HG03175 (cell line): ENCODE data around the gene LRPAP1.
"Not testable (repeated sequence)": the region's sequence is repeated elsewhere in the genome, so short reads cannot be mapped to it uniquely, and the experiment has no call there.

Experiments
- ATAC-seq: cut with Tn5 transposase; IDR thresholded peaks from one replicate; pipeline ENCODE4 v1.9.1; 2021; ENCODE audit warnings: mild to moderate bottlenecking, moderate library complexity; ENCODE audit not compliant: unreplicated experiment

The LRPAP1 gene, protein sequence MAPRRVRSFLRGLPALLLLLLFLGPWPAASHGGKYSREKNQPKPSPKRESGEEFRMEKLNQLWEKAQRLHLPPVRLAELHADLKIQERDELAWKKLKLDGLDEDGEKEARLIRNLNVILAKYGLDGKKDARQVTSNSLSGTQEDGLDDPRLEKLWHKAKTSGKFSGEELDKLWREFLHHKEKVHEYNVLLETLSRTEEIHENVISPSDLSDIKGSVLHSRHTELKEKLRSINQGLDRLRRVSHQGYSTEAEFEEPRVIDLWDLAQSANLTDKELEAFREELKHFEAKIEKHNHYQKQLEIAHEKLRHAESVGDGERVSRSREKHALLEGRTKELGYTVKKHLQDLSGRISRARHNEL

GRCh38 chr4:3531879-3532750 lies at the start of gene LRPAP1:
Gene LRPAP1, minus strand, starts transcription at chr4:3532422. Its CDS starts 10 bp downstream, at chr4:3532412.
- peak; percentile 85 for ATAC-seq

- ATAC-seq, result not testable (repeated sequence)
Measured at GRCh38 chr4:3581334-3582090, 49.3 kb upstream of the LRPAP1 start.

DNA sequence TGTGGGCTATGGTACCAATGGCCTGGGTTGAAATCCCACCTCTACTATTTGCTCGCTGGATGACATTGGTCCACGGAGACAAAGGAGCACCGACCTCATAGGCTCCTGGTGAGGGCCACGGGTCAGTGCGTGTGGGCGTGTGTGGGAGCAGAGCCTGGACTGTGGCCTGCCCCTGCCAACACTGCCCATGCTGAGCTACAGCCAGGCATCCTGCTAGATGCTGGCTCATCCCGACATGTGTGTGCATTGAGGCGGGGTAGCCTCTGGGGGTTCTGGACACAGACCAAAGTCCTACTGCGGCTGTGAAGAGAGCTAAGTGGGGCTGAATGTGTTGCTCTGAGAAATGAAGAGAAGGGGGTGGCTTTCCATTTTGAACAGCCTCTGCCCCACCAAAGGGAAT lies 48.6 kb upstream of the LRPAP1 start:
- ATAC-seq, result not testable (repeated sequence)

DNA sequence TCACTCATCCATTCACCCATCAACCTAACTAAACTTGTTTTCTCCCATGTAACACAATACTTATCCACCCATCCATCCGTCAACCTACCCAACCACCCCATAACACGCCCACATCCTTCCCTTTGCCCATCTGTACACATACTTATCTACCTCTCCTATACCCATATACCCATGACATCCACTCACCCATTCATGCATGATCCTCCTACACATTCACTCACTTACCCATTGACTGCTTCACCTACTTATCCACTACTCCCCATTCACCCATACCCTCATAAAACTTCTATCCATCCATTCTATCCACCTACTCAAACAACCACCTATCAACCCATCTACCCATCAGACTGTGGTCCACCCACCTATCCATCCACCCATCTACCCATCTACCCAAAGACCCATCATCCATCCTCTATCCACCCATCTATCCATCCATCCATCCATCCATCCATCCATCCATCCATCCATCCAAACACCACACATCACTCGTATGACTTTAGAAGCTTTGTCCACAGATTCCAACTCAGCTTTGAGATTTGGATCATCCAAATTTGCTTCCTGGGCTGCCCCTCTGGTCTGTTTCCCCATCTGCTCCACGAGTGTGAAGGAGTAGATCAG lies 46.4 kb upstream of the LRPAP1 start:
- not testable (repeated sequence) for ATAC-seq

DNA sequence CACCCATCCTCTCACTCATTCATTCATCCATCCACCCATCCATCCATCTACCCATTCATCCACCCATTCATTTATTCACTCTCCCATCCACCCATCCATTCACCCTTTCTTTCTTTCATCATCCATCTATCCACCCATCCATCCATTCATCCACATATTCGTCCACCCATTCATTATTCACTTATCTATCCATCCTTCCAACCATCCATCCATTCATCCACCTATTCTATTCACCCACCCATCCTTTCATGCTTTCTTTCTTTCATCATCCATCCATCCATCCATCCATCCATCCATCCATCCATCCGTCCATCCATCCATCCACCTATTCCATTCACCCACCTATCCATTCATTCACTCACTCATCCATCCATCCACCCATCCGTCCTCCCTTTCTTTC lies 45.8 kb upstream of the LRPAP1 start:
- ATAC-seq, result not testable (repeated sequence)

DNA sequence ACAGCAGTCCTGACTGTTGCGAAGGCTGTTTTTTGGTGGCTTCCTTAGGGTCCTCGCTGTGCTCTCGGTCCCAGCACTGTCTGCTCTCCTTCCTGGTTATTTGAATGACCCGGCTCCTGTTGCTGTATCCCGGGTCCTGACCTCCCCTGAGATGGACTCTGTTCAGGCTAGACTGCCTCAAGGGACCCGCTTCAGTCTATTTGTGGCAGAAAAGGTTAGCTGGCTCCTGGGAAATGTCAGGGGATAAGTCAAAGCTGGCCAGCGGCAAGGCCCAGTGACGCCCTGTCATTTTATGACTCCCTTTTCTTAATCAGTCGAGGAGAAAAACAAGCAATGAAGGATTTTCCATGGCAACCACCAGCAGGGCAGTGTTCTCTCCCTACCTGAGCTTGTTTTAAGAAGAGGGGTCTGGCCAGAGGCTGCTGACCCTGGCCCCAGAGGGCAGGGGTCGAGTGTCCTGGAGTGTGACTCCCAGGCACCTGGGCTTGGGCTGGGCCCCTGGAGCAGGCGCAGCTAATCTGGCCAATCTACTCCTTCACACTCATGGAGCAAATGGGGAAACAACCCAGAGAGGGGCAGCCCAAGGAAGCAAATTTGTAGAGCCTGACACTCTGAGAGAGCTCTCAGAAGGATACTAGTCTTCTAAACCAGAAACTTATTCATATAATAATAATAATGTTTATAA lies 45.1 kb upstream of the LRPAP1 start:
- not testable (repeated sequence) for ATAC-seq

GRCh38 chr4:3576533-3577207 lies 44.4 kb upstream of the LRPAP1 start:
- not testable (repeated sequence) for ATAC-seq

GRCh38 chr4:3575426-3576369 lies 43.5 kb upstream of the LRPAP1 start:
- ATAC-seq, result not testable (repeated sequence)

DNA sequence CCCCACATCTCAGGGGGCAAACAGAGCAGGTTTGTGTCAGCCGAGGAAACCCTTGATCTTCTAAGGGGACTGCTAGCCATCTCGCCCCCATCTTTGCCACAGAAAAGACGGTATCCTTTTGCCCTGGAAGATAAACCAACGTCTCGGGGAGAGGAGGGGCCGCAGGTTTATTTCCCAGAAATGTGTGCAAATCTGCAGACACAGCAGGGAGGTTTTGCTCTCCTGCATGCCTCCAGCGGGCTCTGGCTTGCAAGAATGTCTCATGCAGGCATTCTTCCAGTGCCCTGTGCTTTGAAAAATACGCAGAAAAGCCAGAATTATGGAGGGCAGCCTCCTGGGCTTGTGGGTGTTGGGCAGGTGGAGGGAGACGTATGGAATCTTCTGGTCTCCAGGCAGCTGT lies 42.6 kb upstream of the LRPAP1 start:
- ATAC-seq, result not testable (repeated sequence)

GRCh38 chr4:3574346-3574745 lies 42.1 kb upstream of the LRPAP1 start:
- not testable (repeated sequence) for ATAC-seq

GRCh38 chr4:3573131-3573530 lies 40.9 kb upstream of the LRPAP1 start:
- no peak for ATAC-seq

DNA sequence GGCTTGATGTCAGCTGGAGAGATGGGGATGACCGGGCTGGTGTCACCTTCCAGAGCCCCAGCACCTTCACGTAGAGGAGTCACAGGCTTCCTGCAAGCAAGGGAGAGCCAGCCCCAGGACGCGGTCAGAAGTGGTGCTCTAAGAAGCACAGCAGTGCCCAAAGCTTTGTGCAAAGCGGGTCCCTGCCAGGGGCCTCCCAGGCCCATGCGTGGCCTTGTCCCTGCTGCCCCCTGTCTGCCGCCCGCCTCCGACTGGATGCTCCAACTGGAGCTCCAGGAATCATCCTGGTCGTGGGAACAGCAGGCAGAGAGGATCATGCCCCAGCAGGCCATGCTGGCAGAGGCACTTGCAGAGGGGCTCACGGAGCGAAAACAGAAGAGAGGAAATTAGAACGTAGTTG lies 40.1 kb upstream of the LRPAP1 start:
- no peak for ATAC-seq

- ATAC-seq, result no peak
Measured at GRCh38 chr4:3571921-3572320, 39.7 kb upstream of the LRPAP1 start.

DNA sequence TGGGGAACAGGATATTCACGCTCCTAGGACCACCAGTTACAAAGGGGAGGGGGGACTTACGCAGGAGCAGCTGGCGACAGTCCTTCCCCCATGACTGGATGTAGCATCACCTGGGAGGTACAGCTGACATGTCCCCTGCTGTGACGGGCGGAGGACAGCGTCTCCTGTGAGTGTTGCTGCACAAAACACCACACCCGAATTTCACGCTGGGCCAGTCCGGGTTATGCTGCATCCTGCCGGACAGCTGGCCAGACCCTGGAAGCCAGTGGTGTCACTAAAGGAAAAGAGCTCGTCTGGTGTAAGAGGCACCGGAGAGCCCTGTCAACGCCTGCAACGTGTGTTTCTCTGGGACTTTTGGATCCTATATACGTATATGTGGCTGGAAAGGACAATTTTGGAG lies 38.7 kb upstream of the LRPAP1 start:
- ATAC-seq, result not testable (repeated sequence)

GRCh38 chr4:3569611-3570010 lies 37.4 kb upstream of the LRPAP1 start:
- ATAC-seq, result not testable (repeated sequence)

- ATAC-seq, result not testable (repeated sequence)
Measured at GRCh38 chr4:3566701-3567100, 34.5 kb upstream of the LRPAP1 start.

DNA sequence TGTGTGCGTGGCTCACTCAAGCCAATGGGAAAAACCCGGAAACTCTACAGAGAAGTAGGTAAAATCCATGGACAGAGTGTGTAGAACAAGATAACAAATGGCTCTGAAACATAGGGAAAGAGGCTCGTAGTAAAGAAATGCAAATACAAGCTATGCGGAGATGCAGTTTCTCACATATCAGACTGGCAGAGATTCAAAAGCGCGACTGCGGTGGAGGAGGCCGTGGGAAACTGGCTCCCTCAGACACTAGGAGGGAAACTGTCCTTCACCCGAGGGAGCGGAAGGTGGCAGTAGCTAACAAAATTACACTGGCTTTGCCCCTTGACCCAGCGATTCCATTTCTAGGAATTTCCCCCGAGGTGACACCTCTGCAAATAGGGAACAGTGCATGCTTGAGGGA lies 34.1 kb upstream of the LRPAP1 start:
- ATAC-seq, result not testable (repeated sequence)

DNA sequence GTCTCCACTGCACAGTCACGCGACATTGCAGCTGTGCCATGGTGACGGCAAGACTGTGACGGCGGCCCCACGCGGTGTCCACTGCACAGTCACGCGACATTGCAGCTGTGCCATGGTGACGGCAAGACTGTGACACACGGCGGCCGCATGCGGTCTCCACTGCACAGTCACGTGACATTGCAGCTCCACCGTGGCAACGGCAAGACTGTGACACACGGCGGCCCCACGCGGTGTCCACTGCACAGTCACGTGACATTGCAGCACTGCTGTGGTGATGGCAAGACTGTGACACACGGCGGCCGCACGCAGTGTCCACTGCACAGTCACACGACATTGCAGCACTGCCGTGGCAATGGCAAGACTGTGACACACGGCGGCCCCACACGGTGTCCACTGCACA lies 32.7 kb upstream of the LRPAP1 start:
- ATAC-seq, result not testable (repeated sequence)
